DMS 273 treated with DMSO at 0.1 percent for 48 hours (cell line): ENCODE measurements around the gene CCDC14.
"Not testable (repeated sequence)": the region's sequence is repeated elsewhere in the genome, so short reads cannot be mapped to it uniquely, and the experiment has no call there.

ENCODE experiments used
- DNase-seq: peaks from one replicate; lab custom pipeline; 2025; lab: John Stamatoyannopoulos, UW

Gene CCDC14

DNA sequence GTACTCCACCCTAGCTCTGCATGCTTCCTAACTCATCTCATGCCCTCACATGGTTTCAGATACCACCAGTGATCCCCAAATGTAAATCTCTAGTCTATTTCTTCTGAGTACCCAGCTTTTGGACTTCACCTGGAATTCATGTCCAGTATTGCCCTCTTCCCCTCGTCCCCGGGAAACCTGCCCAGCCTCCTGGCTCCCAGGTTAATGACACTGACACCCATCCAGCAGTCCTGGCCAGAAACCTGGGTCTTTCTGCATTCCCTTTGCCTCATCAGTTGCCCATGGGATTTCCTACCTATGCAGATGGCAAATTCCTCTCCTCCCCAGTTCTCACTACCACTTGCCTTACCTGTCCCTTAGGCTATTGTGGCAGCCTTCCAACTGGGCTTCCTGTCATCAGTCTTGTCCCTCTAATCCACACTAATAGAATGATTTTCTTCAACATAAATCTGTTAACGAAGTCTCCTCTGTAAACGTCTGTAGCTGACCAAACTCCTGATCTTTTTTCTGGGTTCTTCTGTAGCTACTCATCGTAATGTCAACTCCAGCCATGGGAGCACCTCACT, 61.6 kb downstream of the CCDC14 start:
- DNase-seq = no peak

DNA sequence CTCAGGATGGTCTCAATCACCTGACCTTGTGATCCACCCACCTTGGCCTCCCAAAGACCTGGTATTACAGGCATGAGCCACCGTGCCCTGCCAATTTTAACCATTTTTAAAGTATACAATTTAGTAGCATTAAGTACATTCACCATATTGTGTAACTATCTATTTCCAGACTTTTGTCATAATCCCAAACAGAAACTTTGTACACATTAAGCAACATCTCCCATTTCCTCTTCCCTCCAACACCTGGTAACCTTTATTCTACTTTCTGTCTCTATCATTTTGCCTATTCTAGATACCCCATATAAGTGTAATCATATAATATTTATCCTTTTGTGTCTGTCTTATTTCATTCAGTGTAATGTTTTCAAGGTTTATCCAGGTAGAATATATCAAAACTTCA, 68.0 kb downstream of the CCDC14 start:
- DNase-seq = no peak

DNA sequence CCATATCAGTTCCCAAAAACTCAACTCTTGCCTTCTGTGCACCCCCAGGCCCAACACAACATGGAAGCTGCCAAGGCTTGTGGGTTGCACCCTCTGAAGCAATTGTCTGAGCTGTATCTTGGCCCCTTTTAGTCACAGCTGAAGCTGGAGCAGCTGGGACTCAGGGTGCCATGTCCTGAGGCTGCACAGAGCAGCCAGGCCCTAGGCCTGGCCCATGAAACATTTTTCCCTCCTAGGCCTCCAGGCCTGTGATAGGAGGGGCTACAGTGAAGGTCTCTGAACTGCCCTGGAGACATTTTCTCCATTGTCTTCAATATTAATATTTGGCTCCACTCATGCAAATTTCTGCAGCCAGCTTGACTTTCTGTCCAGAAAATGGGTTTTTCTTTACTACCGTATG, 68.8 kb downstream of the CCDC14 start:
- no peak for DNase-seq

DNA sequence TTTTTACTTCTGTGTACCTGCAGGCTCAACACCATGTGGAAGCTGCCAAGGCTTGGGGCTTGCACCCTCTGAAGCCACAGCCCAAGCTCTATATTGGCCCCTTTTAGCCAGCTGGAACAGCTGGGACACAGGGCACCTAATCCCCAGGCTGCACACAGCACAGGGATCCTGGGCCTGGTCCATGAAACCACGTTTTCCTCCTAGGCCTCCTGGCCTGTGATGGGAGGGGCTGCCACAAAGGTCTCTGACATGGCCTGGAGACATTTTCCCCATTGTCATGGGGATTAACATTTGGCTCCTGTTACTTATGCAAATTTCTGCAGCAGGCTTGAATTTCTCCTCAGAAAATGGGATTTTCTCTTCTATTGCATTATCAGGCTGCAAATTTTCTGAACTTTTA, 70.0 kb downstream of the CCDC14 start:
- not testable (repeated sequence) for DNase-seq

DNA sequence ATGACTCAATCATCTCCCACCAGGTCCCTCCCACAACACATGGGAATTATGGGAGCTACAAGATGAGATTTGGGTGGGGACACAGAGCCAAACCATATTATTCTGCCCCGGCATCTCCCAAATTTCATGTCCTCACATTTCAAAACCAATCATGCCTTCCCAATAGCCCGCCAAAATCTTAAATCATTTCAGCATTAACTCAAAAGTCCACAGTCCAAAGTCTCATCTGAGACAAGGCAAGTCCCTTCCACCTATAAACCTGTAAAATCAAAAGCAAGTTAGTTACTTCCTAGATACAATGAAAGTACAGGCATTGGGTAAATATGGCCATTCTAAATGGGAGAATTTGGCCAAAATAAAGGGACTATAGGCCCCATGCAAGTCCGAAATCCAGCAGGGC, 70.9 kb downstream of the CCDC14 start:
- DNase-seq = not testable (repeated sequence)

DNA sequence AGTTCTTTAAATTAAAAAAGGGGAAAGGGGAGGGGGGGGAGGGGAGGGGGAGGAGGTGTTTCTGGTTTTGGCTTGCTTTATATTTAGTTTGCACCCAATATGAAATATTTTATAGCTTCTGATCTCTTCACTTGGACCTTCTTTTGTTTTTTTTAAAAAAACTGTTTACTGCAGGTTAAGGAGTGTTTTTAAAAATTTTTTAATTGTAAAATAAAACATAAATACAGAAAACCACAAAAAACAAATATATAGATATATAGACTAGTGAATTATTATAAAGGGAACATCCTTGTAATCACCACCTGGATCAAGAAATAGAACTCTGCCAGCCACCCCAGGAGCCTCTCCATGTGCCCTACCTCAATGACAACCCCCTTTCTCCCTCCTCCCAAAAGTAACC, 76.0 kb downstream of the CCDC14 start:
- no peak for DNase-seq

DNA sequence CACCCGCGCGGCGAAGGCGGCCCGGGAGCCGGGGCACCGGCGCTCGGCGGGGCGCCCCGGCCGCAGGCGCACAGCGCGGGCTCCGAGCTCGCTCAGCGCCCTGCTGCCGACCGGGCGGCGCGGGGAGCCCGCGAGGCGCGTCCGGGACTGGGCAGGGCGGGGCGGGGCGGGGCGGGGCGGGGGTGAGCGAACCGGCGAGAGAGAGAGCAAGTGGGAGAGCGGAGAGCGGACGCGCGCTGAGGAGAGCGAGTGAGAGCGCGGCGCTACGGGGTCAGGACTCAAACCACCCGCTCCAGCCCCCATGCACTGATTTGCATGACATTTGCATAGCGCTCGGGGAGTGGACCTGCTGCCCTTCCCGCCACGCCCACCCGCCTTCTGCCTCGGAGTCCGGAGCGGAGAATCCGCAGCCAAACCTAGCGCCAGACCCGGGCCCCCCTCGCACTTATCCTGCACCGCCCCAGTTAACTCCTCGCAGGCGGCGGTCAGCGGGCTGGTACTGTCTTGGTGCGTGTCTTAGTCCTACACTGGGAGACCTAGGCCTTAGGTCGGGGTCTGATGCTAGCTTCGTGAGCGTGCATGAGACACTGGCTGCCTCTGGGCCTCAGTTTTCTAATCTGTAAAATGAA, 76.7 kb downstream of the CCDC14 start, which contains the start of gene MYLK:
Gene MYLK (minus strand): TSS at position 130 of the 629 bp plus-strand sequence. CDS start 90,491 bp downstream, outside the sequence.
- peak; percentile 90 for DNase-seq

DNA sequence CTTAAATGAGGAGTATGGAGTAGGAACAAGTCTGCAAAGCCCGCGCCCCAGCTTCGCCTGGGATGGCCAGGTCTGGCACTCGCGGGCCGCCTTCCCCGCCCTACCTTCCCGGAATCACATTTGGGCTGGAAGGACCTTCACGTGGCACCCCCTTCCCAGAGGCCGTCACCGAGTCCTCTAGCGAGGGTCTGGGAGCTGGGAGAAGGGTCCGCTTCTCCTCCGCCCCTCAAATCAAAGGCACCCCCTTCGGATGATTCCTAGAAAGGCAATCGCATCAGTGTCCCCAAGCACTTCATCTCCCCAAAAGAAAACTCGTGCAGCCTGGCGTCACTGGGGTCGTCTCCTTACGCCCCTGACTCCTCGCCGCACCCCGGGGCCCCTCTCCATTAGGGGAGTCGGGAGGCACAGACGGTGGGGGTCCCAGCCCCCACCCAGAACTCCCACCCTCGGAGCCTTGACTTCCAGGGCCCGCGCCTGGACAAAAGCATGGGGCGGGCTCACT, 77.3 kb downstream of the CCDC14 start:
- DNase-seq = no peak

DNA sequence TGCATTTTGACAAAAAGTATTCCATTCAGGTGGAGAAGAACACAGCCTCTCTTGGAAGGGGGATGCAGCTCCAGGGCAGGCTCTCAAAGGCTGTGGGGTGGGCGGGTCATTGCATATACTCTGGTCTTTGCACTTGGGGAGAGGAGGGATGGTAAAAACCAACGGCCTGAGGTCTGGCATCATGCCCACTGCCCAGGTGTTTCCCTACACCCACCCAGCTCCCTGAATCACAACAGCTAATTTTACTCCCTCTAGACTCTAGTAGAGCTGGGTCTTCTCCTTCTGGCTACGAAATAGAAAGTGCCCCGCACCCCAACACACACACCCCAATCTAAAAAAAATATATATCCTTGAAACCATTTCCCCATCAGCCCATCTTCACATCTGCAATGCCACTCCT, 77.9 kb downstream of the CCDC14 start:
- no peak for DNase-seq

DNA sequence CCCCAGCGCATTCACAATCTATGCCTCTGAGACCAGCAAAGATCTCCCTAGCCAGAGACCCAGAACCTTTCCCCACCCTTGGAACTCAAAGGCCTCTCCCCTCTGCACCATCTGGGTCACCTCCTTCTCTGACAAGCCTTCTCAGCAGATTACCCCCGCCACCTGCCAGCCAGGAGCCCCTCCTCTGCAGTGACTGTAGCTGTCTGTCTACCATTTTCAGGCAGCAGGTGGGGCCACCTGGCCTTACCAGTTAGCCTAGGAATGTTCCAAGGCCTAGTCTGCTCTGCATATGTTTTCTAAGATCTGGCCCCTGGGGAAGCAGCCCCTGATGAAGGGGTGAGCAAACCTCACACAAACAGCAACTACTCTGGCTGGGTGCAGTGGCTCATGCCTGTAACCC, 79.3 kb downstream of the CCDC14 start:
- no peak for DNase-seq

DNA sequence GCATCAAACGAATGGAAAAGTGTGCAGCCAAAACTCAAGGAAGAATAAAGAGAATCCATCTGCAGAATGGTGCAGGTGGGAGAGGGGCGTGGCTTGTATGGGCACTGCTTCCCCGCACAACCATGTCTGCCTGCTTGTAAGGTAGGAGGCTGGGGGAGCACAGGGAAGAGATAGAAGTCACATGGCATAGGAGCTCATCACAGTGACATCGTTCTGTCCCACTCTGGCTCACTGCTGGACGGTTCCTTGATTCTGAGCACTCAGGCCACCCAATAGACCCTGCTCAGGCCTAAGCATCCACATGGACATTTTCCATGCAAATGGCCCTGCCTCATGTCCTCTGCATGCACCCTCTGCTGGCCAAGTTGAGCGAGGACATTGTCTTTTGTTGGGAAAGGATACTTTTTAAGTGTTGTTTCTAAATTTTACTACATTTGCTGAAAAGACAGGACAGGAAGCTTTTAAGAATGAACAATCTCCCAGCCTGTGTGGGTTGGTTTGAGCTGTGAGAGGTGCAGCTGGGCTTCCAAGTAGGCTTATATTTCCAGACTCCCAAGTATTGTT, 79.9 kb downstream of the CCDC14 start:
- peak; percentile 14 for DNase-seq

DNA sequence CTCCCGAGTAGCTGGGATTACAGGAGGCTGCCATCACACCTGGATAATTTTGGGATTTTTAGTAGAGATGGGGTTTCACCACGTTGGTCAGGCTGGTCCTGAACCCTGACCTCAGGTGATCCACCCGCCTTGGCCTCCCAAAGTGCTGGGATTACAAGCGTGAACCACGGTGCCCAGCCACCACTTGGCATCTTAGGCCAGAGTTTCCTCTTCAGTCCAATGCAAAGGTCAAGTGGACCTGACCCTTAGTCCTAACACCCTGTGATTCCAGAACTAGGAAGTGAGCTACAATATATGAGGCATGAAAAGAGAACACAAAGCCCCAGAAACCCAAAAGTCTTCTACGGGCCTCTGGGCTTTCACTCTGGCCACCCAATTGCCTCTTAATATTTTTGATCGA, 82.2 kb downstream of the CCDC14 start:
- no peak for DNase-seq

DNA sequence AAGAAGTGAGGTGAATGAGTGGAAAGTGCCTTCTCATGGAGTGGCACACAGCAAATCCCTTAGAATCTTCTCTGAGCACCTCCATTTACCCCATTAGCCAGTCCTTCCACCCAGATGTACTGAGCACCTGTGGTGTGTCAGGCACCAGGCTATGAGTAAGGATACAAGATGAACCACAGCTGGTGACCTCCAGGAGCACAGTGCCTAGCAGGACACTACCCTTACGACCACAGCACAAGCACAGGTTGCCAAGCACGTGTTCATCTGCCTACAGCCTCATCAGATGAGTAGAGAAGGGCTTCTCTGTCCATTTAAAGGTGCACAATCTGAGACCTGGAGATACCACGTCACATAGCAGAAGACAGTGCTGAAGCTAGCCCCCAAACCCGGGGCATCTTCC, 83.1 kb downstream of the CCDC14 start:
- no peak for DNase-seq

DNA sequence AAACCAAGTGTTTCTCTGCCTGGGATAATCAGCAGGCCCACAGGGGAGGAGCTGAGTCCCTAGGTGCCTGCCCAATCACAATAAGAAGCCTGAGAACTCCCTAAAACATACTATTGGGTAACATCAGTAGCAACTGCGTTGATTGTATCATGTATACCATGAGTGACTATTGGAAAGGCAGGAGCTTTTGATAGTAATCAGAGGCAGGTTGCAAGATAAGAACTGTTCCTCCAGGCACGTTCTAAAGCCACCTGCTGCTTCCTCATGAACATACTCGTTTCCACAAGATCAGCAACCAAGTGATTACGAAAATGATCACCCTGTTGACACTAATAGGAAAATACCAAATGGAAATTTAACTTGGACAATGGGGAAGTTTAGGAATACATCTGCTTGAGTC, 83.6 kb downstream of the CCDC14 start:
- no peak for DNase-seq

DNA sequence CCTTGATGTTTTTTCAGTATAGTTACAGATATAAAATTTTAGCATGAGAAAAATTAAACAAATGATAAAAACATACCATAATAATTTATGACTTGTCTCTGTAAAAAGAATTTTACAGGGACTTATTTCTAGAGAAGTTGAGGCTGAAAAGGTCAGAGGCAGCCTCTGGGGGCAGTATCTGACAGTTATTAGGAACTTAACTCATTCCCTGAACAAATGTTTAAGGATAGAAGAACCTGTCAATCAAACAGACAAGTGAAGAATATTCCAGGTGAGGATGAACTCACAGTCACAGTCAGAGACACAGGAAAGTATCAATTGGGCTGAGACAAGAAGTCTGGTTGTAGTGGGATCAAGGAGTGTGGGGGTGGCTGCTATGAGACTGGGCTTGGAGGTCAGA, 84.2 kb downstream of the CCDC14 start:
- DNase-seq = no peak

DNA sequence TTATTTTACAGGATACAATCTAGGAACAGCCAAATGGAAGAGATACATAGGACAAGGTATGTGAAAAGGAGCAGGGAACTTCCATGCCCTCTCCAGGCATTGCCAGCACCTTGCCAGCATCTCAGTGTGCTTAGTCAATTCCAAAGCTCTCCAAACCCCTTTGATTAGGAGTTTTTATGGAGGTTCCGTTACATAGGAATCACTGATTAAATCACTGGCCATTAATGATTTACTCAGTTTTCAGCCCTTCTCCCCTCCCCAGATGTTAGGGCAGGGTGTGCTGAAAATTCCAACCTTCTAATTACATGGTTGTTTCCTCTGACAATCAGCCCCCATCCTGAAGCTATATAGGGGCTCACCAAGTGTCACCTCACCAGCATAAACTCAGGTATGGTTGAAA, 88.4 kb downstream of the CCDC14 start:
- no peak for DNase-seq

DNA sequence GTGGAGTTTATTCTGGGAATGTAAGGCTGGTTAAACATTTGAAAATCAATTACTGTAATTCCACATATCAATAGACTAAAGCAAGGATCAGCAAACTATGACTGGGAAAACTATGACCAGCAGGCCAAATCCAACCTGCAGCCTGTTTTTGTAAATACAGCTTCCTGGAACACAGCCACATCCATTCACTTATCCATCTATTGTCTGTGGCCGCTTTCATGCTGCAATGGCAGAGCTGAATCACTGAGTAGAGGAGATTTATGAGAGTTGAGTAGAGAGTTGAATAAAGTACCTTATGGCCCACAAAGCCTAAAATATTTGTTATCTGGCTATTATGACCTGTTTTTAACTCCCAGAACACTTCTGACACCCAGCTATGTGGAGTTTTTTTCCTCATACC, 89.1 kb downstream of the CCDC14 start:
- no peak for DNase-seq

DNA sequence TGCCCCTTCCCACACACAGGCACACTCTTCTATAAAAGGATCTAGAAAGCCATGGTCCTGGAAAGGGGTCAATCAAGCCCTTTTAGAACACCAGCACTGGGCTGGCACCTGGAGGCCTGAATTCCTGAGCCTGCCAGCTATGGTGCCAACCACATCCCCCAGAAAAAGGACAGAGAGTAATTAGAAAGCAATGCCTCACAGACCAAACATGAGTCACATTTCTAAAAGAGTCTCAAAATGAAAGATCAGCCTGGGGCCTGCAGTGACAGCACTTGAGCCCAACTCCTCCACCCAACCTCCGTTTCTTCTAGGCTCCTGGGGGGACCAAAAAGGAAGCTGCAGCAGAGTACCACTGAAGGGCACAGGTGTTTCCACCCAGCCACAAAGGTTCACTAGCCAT, 91.0 kb downstream of the CCDC14 start:
- no peak for DNase-seq

DNA sequence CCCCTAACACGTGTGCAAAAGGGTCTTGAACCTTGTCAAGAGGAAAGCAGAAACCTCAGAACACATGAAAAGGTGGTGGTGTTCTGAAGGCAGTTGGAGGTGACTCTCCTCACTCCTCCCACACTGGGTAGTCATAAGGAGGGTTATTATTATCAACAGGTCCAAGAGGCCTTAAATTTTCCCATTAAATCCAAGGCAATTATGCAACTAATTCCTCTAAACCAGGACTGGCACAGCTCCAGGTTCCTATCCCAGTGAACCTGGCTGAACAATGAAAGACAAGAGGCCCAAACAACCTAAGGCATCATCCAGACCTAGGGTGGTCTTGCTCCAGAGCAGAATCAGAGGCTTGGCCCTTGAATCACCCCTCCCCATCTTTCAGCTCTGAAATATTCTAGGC, 91.9 kb downstream of the CCDC14 start:
- no peak for DNase-seq

DNA sequence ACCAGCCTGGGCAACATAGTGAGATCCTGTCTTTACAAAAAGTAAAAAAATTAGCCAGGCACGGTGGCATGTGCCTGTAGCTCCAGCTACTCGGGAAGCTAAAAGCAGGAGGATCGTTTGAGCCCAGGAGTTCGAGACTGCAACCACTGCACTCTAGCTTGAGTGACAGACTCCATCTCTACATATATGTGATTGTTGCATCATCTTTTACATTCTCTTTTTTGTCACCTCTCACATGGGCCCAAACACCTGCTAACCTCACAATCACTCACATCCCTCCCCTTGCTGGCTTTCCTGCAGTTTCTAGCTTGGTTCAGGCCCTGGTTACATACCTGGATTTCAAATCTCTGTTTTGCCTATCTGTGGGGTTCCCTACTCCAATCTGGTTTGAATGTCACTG, 96.3 kb downstream of the CCDC14 start:
- DNase-seq = no peak
